Lower leg skin (tissue), 4 donors: ENCODE results near the gene INPP4A. TPM values are rescaled to one million over a fixed set of nuclear protein-coding genes. Genes with fewer than 3 reads are reported as not detected.

Experiments used
- DNase-seq, 2 donors: peaks; one replicate each; pipeline ENCODE4 v3.0.0-alpha.2; 2019; ENCODE audit warnings: low spot score in 2 of 2
- H3K4me3 ChIP-seq: fragments of 200-600 bp; sonication (generic); 2 replicates; pipeline ENCODE4 v1.5.1; 2017; ENCODE audit warnings: mild to moderate bottlenecking, low read depth; ENCODE audit not compliant: poor library complexity, severe bottlenecking
- POLR2A ChIP-seq, 2 donors: fragments of 450-650 bp; IDR thresholded peaks; one replicate each; pipeline ENCODE4 v1.6.1; 2016 to 2017; ENCODE audit warnings: antibody characterized with exemption in 2 of 2, mild to moderate bottlenecking in 1 of 2, moderate library complexity in 1 of 2
- WGBS, 2 donors: methylation state at CpG; one replicate each; pipeline ENCODE4 v1.1.5; 2018; 5-methylcytosine and 5-hydroxymethylcytosine counted together
- intact Hi-C: fragments of 100-400 bp; cut with DNase I; formaldehyde crosslinking; loops from one replicate; pipeline ENCODE4 v1.15.0; 2023; ENCODE audit warnings: low total_unique reads
- total RNA-seq, 4 donors: library from RNA; depleted of rRNA; stranded (reverse); fragments of >200 nt; gene quantifications; one replicate each; pipeline ENCODE4 v1.1.0, GENCODE V29; 2016
- TF ChIP-seq, protein P1 (sequence below), 3 donors: fragments of 450-650 bp; IDR thresholded peaks; one replicate each; pipeline ENCODE4 v1.5.1; 2016; ENCODE audit warnings: antibody characterized with exemption in 3 of 3, mild to moderate bottlenecking in 3 of 3, moderate library complexity in 2 of 3

INPP4A gene
- total RNA-seq, 4 donors from 2014 or later: 6.7 to 15.5 (median 10.7) TPM

DNA sequence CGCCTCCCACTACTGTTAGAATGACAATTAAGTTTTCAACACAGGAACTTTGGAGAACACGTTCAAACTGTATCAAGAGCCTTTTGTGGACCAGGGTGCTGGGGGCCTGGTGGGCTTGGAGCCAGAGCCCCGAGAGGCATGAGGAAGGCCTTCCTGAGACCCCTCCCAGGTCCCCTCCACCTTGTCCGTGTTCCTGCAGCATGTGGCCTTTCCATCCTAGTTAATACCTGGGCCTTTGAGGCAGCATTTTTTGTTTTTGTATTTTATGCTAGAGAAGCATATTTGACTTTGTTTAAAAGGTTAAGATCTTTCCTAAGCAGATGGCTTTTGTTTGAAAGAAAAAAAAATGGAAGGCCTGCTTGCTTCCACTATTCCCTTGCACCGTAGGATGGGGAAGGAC, 68.0 kb downstream of the INPP4A start:
- DNase-seq: no peak
- intact Hi-C loops: no loop called here
- H3K4me3 ChIP-seq: no peak overlapping the region
- WGBS, 2 donors: 92 to 97% methylated on average over 5 of the region's 5 CpGs
- TF ChIP-seq POLR2A (IDR thresholded peaks at IDR 0.05): no peak
- TF ChIP-seq, protein P1, sequence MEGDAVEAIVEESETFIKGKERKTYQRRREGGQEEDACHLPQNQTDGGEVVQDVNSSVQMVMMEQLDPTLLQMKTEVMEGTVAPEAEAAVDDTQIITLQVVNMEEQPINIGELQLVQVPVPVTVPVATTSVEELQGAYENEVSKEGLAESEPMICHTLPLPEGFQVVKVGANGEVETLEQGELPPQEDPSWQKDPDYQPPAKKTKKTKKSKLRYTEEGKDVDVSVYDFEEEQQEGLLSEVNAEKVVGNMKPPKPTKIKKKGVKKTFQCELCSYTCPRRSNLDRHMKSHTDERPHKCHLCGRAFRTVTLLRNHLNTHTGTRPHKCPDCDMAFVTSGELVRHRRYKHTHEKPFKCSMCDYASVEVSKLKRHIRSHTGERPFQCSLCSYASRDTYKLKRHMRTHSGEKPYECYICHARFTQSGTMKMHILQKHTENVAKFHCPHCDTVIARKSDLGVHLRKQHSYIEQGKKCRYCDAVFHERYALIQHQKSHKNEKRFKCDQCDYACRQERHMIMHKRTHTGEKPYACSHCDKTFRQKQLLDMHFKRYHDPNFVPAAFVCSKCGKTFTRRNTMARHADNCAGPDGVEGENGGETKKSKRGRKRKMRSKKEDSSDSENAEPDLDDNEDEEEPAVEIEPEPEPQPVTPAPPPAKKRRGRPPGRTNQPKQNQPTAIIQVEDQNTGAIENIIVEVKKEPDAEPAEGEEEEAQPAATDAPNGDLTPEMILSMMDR (IDR thresholded peaks at IDR 0.05): no peak

- 92 to 97% methylated on average over 5 of the region's 5 CpGs for WGBS, 2 donors
- intact Hi-C loops: no loop called here
- DNase-seq: no peak
- TF ChIP-seq, protein P1 (IDR thresholded peaks at IDR 0.05): no peak
- no peak for TF ChIP-seq POLR2A (IDR thresholded peaks at IDR 0.05)
- H3K4me3 ChIP-seq: no peak overlapping the region
Measured at GRCh38 chr2:98514096-98514639, 69.5 kb downstream of the INPP4A start.

DNA sequence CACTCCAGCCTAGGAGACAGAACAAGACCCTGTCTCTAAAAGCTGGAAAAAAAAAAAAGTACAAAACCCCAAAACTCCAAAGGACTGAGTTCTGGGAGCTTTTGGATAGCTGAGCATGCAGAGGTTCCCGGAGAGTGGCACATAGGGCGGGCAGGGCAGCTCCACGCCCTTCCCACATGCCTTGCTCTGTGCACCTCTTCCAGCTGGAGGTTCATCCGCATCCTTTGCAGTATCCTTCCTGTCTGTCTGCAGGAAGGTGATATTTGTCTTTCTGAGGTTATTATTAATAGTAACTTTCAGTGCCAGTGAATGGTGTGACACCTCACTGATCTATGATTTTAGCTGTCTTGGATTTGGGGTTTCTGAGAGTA, 70.2 kb downstream of the INPP4A start:
- no peak for DNase-seq
- no peak overlapping the region for H3K4me3 ChIP-seq
- intact Hi-C loops: no loop called here
- TF ChIP-seq POLR2A (IDR thresholded peaks at IDR 0.05): no peak
- TF ChIP-seq, protein P1 (IDR thresholded peaks at IDR 0.05): no peak
- 92 to 93% methylated on average over 4 of the region's 4 CpGs for WGBS, 2 donors

GRCh38 chr2:98515250-98515991, 70.8 kb downstream of the INPP4A start:
- DNase-seq: no peak
- no peak overlapping the region for H3K4me3 ChIP-seq
- WGBS, 2 donors: 75 to 84% methylated on average over 13 of the region's 13 CpGs
- TF ChIP-seq, protein P1 (IDR thresholded peaks at IDR 0.05): no peak
- TF ChIP-seq POLR2A (IDR thresholded peaks at IDR 0.05): no peak
- intact Hi-C loops: no loop called here

DNA sequence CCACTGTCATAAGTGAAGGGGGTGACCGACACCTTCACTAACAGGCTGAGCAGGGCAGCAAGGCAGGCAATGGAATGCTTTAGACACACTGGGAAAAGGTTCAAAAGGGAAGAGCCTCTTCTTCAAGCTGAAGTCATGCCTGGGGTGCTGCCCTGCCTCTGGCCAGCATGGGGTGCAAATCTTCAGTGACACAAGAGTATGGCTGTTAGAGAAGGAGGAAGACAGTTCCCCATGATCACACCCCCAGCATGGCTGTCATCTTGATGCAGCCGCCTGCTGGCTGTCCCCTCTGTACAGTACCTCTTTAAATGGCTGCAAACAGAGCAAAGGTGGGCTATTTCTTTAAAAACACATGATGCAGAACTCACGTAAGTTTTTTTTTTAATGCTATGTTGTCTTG, 71.9 kb downstream of the INPP4A start:
- H3K4me3 ChIP-seq: no peak overlapping the region
- TF ChIP-seq, protein P1 (IDR thresholded peaks at IDR 0.05): no peak
- intact Hi-C loops: no loop called here
- WGBS, 2 donors: 78 to 98% methylated on average over 3 of the region's 3 CpGs
- no peak for DNase-seq

DNA sequence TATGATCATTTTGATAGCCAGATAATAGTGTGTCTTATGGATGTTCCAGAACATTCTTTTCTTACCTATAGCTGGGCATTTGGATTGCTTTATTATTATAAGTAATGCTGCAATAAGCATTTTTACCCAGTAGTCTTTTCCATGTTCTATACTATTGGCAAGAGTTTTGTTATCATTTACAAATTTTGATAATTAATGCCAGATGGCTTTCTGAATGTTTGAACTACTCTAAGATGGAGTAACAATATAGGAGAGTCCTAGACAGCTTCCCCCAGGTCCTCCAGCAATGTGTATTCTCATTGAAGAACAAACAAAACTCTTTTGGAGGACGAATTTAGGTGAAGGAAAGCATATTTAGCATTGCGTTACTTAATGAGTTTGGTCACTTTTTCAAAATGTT, 73.0 kb downstream of the INPP4A start:
- intact Hi-C loops: no loop called here
- TF ChIP-seq, protein P1 (IDR thresholded peaks at IDR 0.05): no peak
- TF ChIP-seq POLR2A (IDR thresholded peaks at IDR 0.05): no peak
- no peak overlapping the region for H3K4me3 ChIP-seq
- 89 to 91% methylated on average over 2 of the region's 2 CpGs for WGBS, 2 donors
- DNase-seq: no peak
